GM12864 (cell line): ENCODE results near the gene RIMBP3C.
A peak's percentile ranks its signal among the peaks of the same experiment; 100 is the strongest.
"Not testable (repeated sequence)": the region's sequence is repeated elsewhere in the genome, so short reads cannot be mapped to it uniquely, and the experiment has no call there.

Experiments
- DNase-seq: peaks from one replicate; pipeline ENCODE4 v3.0.0-alpha.2; 2011; ENCODE audit warnings: low read depth
- H3K4me3 ChIP-seq: 2 replicates; pipeline ENCODE4 v1.5.1; 2011; ENCODE audit warnings: mild to moderate bottlenecking, low read depth, low read length, control low read depth
- CTCF ChIP-seq: IDR thresholded peaks from 2 replicates; pipeline ENCODE4 v1.5.1; 2011; ENCODE audit warnings: low read depth, mild to moderate bottlenecking, moderate library complexity, low read length, control low read depth, inconsistent platforms; ENCODE audit errors: missing control alignments

RIMBP3C gene, protein sequence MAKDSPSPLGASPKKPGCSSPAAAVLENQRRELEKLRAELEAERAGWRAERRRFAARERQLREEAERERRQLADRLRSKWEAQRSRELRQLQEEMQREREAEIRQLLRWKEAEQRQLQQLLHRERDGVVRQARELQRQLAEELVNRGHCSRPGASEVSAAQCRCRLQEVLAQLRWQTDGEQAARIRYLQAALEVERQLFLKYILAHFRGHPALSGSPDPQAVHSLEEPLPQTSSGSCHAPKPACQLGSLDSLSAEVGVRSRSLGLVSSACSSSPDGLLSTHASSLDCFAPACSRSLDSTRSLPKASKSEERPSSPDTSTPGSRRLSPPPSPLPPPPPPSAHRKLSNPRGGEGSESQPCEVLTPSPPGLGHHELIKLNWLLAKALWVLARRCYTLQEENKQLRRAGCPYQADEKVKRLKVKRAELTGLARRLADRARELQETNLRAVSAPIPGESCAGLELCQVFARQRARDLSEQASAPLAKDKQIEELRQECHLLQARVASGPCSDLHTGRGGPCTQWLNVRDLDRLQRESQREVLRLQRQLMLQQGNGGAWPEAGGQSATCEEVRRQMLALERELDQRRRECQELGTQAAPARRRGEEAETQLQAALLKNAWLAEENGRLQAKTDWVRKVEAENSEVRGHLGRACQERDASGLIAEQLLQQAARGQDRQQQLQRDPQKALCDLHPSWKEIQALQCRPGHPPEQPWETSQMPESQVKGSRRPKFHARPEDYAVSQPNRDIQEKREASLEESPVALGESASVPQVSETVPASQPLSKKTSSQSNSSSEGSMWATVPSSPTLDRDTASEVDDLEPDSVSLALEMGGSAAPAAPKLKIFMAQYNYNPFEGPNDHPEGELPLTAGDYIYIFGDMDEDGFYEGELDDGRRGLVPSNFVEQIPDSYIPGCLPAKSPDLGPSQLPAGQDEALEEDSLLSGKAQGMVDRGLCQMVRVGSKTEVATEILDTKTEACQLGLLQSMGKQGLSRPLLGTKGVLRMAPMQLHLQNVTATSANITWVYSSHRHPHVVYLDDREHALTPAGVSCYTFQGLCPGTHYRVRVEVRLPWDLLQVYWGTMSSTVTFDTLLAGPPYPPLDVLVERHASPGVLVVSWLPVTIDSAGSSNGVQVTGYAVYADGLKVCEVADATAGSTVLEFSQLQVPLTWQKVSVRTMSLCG (N-terminal part only)

GRCh38 chr22:21551361-21551760 is at the start of gene RIMBP3C:
TSS of gene RIMBP3C (minus strand) at chr22:21551461. CDS start at chr22:21550976, 485 bp downstream.
- H3K4me3 ChIP-seq, DNase-seq: not testable (repeated sequence)

- TF ChIP-seq CTCF = no peak
- DNase-seq = no peak
- H3K4me3 ChIP-seq = no peak overlapping the region
These were observed 48.0 kb upstream of the RIMBP3C start for GRCh38 chr22:21599053-21599893.

GRCh38 chr22:21598302-21598701 is 47.0 kb upstream of the RIMBP3C start:
- no peak overlapping the region for H3K4me3 ChIP-seq
- no peak for DNase-seq
- TF ChIP-seq CTCF = no peak

- not testable (repeated sequence) for H3K4me3 ChIP-seq, DNase-seq
These were observed 45.3 kb upstream of the RIMBP3C start for GRCh38 chr22:21596356-21597135.

GRCh38 chr22:21594865-21595452 is 43.7 kb upstream of the RIMBP3C start:
- DNase-seq = no peak
- TF ChIP-seq CTCF = no peak
- H3K4me3 ChIP-seq = no peak overlapping the region

DNA sequence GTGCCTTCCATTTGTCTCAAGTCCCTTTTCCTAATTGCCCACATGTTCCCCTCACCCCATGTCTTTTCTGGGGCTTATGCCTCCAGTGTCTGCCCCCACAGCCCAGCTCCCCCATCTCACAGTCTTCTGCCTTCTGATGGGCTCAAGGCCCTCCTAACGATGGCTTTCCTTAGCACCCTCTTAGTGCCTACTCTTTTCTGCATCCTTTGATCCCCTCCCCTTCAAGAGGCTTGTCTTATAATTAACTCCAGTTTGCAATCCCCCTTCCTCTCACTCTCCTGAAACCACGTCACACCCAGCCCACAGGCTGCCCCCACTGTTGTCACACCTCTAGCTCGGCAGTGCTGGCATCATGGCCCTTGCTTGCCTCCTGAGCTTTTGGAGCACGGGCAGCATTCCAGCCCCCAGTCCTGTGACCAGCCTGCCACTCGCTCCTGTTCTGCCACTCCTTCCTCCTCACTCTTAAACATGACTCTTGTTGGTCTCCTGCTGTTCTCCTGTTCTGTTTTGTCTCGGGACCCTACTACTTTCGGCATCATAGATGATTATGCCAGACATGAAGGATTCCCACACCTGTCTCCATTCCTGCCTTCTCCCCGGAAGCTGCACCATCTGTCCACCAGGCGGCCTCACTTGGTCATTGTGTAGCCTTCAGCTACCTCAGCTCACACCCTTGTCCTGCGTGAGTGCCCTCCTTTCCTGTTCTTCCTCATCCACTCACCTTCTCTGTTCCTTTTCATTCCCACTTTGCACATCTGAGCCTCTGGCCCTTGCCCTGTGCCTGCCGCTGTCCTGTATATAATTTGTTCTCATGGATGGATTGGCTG is 42.4 kb upstream of the RIMBP3C start:
- TF ChIP-seq CTCF = peak; percentile 14
- no peak overlapping the region for H3K4me3 ChIP-seq
- DNase-seq = no peak
